AG04450 (cell line): ENCODE results near the gene PPL. TPM values are rescaled to one million over a fixed set of nuclear protein-coding genes. Genes with fewer than 3 reads are reported as not detected.
A peak's percentile ranks its signal among the peaks of the same experiment; 100 is the strongest.

Experiments used
- CTCF ChIA-PET: fragments of 300-600, 350-600 bp; formaldehyde crosslinking; extraction: SDS; loops from one replicate; lab custom pipeline; 2022; ENCODE audit warnings: antibody characterized with exemption, inconsistent platforms; lab: Charles Lee
- POLR2A ChIA-PET: fragments of 350-600 bp; formaldehyde crosslinking; extraction: SDS; loops from one replicate; lab custom pipeline; 2021; ENCODE audit warnings: antibody characterized with exemption, inconsistent platforms; lab: Yijun Ruan, JAX
- DNase-seq: peaks from one replicate; pipeline ENCODE4 v3.0.0-alpha.2; 2011; ENCODE audit warnings: low read depth, low spot score
- H3K27ac ChIP-seq: one replicate; pipeline ENCODE4 v1.5.1; 2012; ENCODE audit warnings: low read depth, low read length, control low read depth
- H3K27me3 ChIP-seq: one replicate; pipeline ENCODE4 v1.6.0; 2012; ENCODE audit warnings: low read length; ENCODE audit not compliant: control insufficient read depth, insufficient read depth
- H3K4me3 ChIP-seq: 2 replicates; pipeline ENCODE4 v1.5.1; 2011; ENCODE audit warnings: mild to moderate bottlenecking, low read depth, low read length, control low read depth
- H3K9me3 ChIP-seq: 2 replicates; pipeline ENCODE4 v1.5.1; 2012; ENCODE audit warnings: low read length; ENCODE audit not compliant: control insufficient read depth, insufficient read depth
- CTCF ChIP-seq: IDR thresholded peaks from 2 replicates; pipeline ENCODE4 v1.5.1; 2011; ENCODE audit warnings: low read depth, low read length, control low read depth, inconsistent platforms
- polyA plus RNA-seq: library from polyadenylated mRNA; depleted of rRNA; stranded (reverse); fragments of >200 nt; gene quantifications from 2 replicates; pipeline ENCODE4 v1.2.3, GENCODE V29; 2011

The PPL gene
- polyA plus RNA-seq, 1 experiment, result 2.0 TPM

GRCh38 chr16:4922721-4923342 lies 14.1 kb downstream of the PPL start:
- ChIA-PET CTCF (no interaction called here), POLR2A (no interaction called here)
- Histone ChIP-seq H3K27ac (no peak overlapping the region), H3K27me3 (peaks cover 2% of the 10 kb centered on the region), H3K9me3 (peaks cover 15% of the 10 kb centered on the region), H3K4me3 (no peak overlapping the region)
- no peak for DNase-seq
- no peak for TF ChIP-seq CTCF

- H3K27ac ChIP-seq, result no peak overlapping the region
- peaks cover 2% of the 10 kb centered on the region for H3K27me3 ChIP-seq
- ChIA-PET POLR2A (no interaction called here), CTCF (no interaction called here)
- DNase-seq, result no peak
- H3K9me3 ChIP-seq, result no peaks in the 10 kb centered on the region; the same call in 1 of the 2 replicates
- TF ChIP-seq CTCF, result no peak
- H3K4me3 ChIP-seq, result no peak overlapping the region
These were observed 16.1 kb downstream of the PPL start for GRCh38 chr16:4920826-4921225.

GRCh38 chr16:4918781-4919251 lies 18.1 kb downstream of the PPL start:
- no peak for TF ChIP-seq CTCF
- ChIA-PET POLR2A (no interaction called here), CTCF (interaction anchor here (1.1 to 1.4 kb wide), 3 partner anchors 17 to 168 kb away, joined by 3 to 4 read pairs (median 3); no protein-coding TSS in a partner anchor)
- DNase-seq, result no peak
- H3K9me3 ChIP-seq, result no peaks in the 10 kb centered on the region
- H3K4me3 ChIP-seq, result no peak overlapping the region
- H3K27ac ChIP-seq, result no peak overlapping the region
- peaks cover 2% of the 10 kb centered on the region for H3K27me3 ChIP-seq

GRCh38 chr16:4917117-4917516 lies 19.8 kb downstream of the PPL start:
- Histone ChIP-seq H3K27me3 (no peaks in the 10 kb centered on the region), H3K4me3 (no peak overlapping the region), H3K27ac (peak overlapping the region; percentile 39), H3K9me3 (no peaks in the 10 kb centered on the region)
- TF ChIP-seq CTCF, result no peak
- POLR2A ChIA-PET, result interaction anchor here (1.1 kb wide), 1 partner anchor 114 kb away, joined by 3 read pairs; the partner anchor contains the start of gene ROGDI
- CTCF ChIA-PET, result interaction anchor here (0.6 kb wide), 1 partner anchor 331 kb away, joined by 3 read pairs; no protein-coding TSS in a partner anchor
- no peak for DNase-seq

- H3K27me3 ChIP-seq, result no peaks in the 10 kb centered on the region
- ChIA-PET CTCF (no interaction called here), POLR2A (interaction anchor here (0.6 to 1.3 kb wide), 3 partner anchors 14 to 29 kb away, joined by 3 to 7 read pairs (median 4); no protein-coding TSS in a partner anchor)
- TF ChIP-seq CTCF, result no peak
- H3K27ac ChIP-seq, result peak overlapping the region; percentile 80
- H3K9me3 ChIP-seq, result no peaks in the 10 kb centered on the region
- peak; percentile 81 for DNase-seq
- no peak overlapping the region for H3K4me3 ChIP-seq
These were observed 21.7 kb downstream of the PPL start for GRCh38 chr16:4915226-4915761.
